Midbrain (tissue), 1 donor: ENCODE data around the gene IFNG.
"Not testable (repeated sequence)": the region's sequence is repeated elsewhere in the genome, so short reads cannot be mapped to it uniquely, and the experiment has no call there.

Experiments used
- DNase-seq: peaks from one replicate; lab custom pipeline; 2025; lab: John Stamatoyannopoulos, UW

The IFNG gene

GRCh38 chr12:68159681-68160304, at the start of gene IFNG:
TSS of gene IFNG (minus strand) at chr12:68159740. CDS start at chr12:68159615, 125 bp downstream.
- DNase-seq, result no peak

DNA sequence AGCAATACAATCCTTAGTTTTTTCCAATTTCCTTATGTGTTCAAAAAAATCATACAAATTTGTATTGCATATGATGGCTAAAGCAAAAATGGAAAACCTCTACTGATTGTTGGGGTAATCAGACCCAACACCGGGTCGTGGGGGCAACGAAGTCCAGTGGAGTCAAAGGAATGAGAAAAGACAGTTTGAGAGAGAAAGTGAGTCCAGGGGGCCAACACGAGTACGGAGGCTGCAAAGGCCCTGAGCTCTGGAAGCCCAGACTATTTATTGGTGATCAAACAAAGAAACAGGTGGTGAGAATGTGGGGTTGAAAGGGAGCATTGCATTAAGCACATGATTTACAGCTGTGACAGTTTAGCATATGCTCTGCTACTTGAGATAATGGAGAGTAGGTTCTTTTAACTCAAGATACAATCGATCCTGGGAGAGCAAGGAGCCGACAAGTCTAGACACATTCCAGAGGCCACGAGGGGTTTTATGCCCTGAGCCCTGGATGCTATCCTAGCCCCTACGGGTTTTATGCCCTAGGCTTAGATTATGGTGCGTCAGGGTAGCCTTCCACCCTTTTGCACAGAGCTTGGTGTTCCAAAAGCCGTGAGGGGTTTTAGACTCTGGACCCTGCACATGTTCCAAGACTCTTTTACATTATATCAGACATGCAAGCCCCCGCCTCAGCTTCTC, 49.6 kb upstream of the IFNG start:
- not testable (repeated sequence) for DNase-seq

GRCh38 chr12:68207276-68207675, 47.7 kb upstream of the IFNG start:
- DNase-seq, result no peak

GRCh38 chr12:68206446-68206845, 46.9 kb upstream of the IFNG start:
- no peak for DNase-seq

- no peak for DNase-seq
These were observed 43.9 kb upstream of the IFNG start for GRCh38 chr12:68203460-68203875.

DNA sequence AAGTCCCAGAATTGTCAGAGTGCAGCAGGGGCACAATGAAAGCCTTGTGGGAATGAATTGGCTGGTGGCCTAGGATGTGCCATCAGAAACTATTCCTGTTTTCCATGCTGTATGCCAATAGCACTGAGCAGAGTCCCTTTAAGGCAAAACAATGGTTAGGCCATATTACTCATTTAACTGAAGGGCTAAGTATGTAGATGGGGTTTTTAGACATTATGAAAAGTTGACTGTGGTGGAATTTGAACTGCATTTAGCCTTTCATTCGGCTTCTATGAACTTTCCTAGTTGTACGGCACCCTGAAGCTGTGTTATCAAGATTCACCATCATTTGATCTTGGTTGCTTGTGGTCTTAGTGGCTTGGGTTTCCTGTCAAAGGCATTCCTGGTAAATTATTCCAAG, 41.3 kb upstream of the IFNG start:
- no peak for DNase-seq

DNA sequence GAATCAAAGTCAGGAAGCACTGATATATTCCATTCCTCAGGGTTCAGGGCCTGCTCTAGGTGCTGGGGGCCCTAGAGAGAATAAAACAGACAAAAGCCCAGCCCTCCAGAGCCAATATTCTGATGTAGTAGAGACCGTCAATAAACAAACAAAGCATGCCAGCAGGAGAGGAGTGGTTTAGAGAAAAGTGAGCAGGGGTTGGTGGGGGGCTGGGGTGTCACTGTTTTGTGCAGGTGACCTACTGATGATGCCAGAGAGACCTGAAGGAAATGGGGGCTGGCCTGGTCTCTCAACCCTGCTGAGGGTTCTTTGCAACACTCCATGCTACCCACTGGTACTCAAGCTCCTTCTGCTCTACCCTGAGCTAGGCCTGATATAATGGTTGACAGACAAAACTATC, 39.6 kb upstream of the IFNG start:
- no peak for DNase-seq

GRCh38 chr12:68198507-68199086, 39.1 kb upstream of the IFNG start:
- DNase-seq, result no peak

DNA sequence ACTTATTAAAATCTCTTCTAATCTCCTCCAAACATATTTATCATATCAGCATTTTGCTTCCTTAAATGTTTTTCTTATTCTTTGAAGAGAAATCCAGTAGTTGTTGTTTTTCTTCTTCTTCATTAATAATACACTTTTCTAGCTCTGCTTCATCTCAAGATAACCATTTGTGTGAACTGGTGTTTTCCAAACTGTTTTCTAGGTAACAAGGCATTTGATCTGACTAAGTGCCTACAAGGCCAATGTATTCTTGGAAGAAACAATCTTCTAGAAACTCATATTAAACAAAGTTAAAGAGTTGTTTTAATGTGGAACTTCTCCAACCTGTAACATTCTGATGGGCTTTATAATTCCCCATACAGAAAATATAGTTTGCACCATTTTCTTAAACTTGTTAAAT, 30.8 kb upstream of the IFNG start:
- DNase-seq, result no peak

DNA sequence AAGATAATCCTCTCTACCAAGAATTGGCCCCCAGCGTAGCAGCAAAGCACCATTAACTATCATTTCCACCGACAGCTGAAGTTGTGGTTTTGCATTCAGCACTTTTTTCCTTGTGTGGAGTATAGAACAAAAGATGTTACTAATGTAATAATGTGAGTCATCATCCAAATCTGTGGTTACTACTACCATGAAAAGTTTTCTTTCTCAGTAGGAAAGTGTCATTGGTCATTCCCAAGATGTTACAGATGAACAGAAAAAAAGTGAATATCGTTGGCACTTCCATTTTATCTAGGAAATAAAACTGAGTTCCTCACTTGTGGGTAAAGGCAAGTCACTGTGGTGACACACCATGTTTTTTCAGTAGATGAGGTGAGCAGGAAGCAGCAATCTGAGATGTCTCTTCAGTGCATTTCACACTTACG, 30.3 kb upstream of the IFNG start:
- DNase-seq, result no peak

GRCh38 chr12:68185598-68185997, 26.1 kb upstream of the IFNG start:
- no peak for DNase-seq

GRCh38 chr12:68180792-68181744, 21.5 kb upstream of the IFNG start:
- no peak for DNase-seq

- no peak for DNase-seq
These were observed 19.4 kb upstream of the IFNG start for GRCh38 chr12:68178774-68179439.

- no peak for DNase-seq
These were observed 18.6 kb upstream of the IFNG start for GRCh38 chr12:68178184-68178583.

DNA sequence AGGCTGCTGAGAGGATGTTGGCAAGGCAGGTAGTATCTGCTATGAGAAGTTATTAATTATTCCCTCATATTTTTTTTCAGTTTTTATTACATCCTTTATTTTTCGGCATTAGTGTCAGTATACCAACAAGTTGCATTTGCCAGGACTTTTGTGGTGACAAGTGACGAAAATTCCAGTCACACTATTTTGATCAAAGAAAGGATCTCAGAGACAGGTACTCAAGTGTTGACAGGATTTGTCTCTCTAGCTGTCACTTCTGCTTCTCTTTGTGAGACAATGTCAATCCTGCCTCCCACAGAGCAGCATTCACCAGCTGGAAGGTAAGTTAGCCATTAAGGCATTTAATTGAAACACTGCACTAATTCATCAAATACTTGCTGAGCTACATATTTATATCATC, 18.0 kb upstream of the IFNG start:
- no peak for DNase-seq

- no peak for DNase-seq
These were observed 16.7 kb upstream of the IFNG start for GRCh38 chr12:68176257-68176656.

DNA sequence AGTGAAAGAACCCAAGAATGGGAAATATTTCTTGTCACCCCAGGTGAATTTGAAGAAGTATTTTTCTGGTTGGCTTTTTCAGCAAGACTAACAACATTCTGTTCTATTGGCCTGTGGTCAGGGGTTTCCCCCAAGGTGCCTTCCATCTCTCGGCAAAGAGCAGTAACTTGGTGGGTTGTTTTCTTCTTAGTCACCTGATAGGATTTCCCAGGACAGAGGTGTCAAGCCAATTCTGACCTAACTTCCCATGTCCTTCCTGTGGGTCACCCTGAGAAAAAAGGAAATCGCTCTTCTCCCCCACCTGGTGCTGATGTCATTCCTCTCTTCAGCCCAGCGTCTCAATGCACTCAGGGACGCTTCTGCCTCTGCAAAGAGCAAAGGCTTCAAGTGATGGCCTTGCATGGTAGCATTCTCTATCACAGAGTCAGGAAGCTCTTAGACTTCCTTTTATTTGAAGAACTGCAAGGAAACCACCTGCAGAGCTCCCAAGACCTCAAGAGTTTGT, 16.1 kb upstream of the IFNG start:
- no peak for DNase-seq

DNA sequence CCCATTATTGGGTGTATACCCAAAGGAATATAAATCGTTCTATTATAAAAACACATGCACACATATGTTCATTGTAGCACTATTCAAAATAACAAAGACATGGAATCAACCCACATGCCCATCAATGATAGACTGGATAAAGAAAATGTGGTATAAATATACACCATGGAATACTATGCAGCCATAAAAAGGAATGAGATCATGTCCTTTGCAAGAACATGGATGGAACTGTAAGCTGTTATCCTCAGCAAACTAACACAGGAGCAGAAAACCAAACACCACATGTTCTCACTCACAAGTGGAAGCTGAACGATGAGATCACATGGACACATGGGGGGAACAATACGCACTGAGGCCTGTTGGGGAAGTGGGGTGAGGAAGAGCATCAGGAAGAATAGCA, 15.2 kb upstream of the IFNG start:
- not testable (repeated sequence) for DNase-seq

DNA sequence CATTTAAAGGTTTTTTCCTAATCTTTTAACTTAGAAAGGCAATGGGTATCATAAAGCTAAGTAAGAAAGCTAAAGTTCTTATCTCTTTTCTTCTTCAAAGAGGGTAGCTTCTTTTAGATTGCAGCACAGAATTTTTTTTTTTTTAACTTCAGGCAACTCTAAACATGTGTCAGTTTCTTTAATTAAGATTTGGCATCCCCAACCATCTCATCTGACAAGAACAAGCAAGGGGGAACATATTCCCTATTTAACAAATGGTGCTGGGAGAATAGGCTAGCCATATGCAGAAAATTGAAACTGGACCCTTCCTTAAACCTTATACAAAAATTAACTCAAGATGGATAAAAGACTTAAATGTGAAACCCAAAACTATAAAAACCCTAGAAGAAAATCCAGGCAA, 14.3 kb upstream of the IFNG start:
- DNase-seq, result no peak

- DNase-seq, result no peak
These were observed 11.2 kb upstream of the IFNG start for GRCh38 chr12:68170726-68171125.

- no peak for DNase-seq
These were observed 9.8 kb upstream of the IFNG start for GRCh38 chr12:68169213-68169889.
